GM23338 (cell line): ENCODE results near the gene P2RY8. TPM values are rescaled to one million over a fixed set of nuclear protein-coding genes. Genes with fewer than 3 reads are reported as not detected.

ENCODE experiments used
- ATAC-seq: fragments of 200-7000 bp; cut with Tn5 transposase; 3 replicates; pipeline ENCODE4 v1.9.1; 2020
- DNase-seq: peaks from one replicate; pipeline ENCODE4 v3.0.0-alpha.2; 2015; ENCODE audit warnings: low spot score
- H2AFZ ChIP-seq: fragments of 200-600 bp; sonication (generic); 2 replicates; pipeline ENCODE4 v1.8.0; 2016; ENCODE audit warnings: antibody characterized with exemption, mild to moderate bottlenecking, moderate library complexity
- H3F3A ChIP-seq: fragments of 200-600 bp; sonication (generic); replicated peaks from 2 replicates; pipeline ENCODE4 v1.8.0; 2017; ENCODE audit warnings: antibody characterized with exemption, mixed run types, low read depth
- H3K27ac ChIP-seq: fragments of 200-600 bp; sonication (generic); 2 replicates; pipeline ENCODE4 v1.6.1; 2016; ENCODE audit warnings: low read depth
- H3K27me3 ChIP-seq: fragments of 200-600 bp; sonication (generic); 2 replicates; pipeline ENCODE4 v1.8.0; 2016; ENCODE audit warnings: mild to moderate bottlenecking, mixed run types, moderate library complexity; ENCODE audit not compliant: insufficient read depth
- H3K36me3 ChIP-seq: fragments of 200-600 bp; sonication (generic); 2 replicates; pipeline ENCODE4 v1.8.0; 2016; ENCODE audit warnings: mild to moderate bottlenecking; ENCODE audit not compliant: insufficient read depth
- H3K4me1 ChIP-seq: fragments of 200-600 bp; sonication (generic); 2 replicates; pipeline ENCODE4 v1.8.0; 2016; ENCODE audit warnings: mild to moderate bottlenecking, moderate library complexity; ENCODE audit not compliant: insufficient read depth
- H3K4me2 ChIP-seq: fragments of 200-600 bp; sonication (generic); 2 replicates; pipeline ENCODE4 v1.7.1; 2017; ENCODE audit warnings: mixed run types
- H3K4me3 ChIP-seq: fragments of 200-600 bp; sonication (generic); 2 replicates; pipeline ENCODE4 v1.6.1; 2016; ENCODE audit warnings: mixed run types
- H3K79me2 ChIP-seq: fragments of 200-600 bp; sonication (generic); replicated peaks from 2 replicates; pipeline ENCODE4 v1.8.0; 2017; ENCODE audit warnings: mild to moderate bottlenecking; ENCODE audit not compliant: insufficient read depth
- H3K9me2 ChIP-seq: fragments of 200-600 bp; sonication (generic); 2 replicates; pipeline ENCODE4 v1.8.0; 2017; ENCODE audit not compliant: insufficient read depth
- H4K20me1 ChIP-seq: fragments of 200-600 bp; sonication (generic); replicated peaks from 2 replicates; pipeline ENCODE4 v1.8.0; 2017; ENCODE audit warnings: mild to moderate bottlenecking; ENCODE audit not compliant: insufficient read depth
- H3K27ac Mint-ChIP-seq: 2 replicates; pipeline ENCODE4 v1.8.0; 2020; ENCODE audit warnings: inconsistent platforms, mild to moderate bottlenecking, moderate library complexity, mixed read lengths
- H3K27me3 Mint-ChIP-seq: 3 replicates; pipeline ENCODE4 v1.8.0; 2022; ENCODE audit warnings: low read depth, mild to moderate bottlenecking, moderate library complexity, mixed read lengths, inconsistent platforms; ENCODE audit not compliant: insufficient read depth, poor library complexity
- H3K36me3 Mint-ChIP-seq: 3 replicates; pipeline ENCODE4 v1.8.0; 2021; ENCODE audit warnings: low read depth, mild to moderate bottlenecking, inconsistent platforms, moderate library complexity, mixed read lengths
- H3K4me1 Mint-ChIP-seq: 3 replicates; pipeline ENCODE4 v1.8.0; 2020; ENCODE audit warnings: mild to moderate bottlenecking, inconsistent platforms, mixed read lengths
- H3K4me3 Mint-ChIP-seq: 3 replicates; pipeline ENCODE4 v1.8.0; 2021; ENCODE audit warnings: moderate library complexity, mild to moderate bottlenecking, inconsistent platforms, mixed read lengths
- H3K9me3 Mint-ChIP-seq: 3 replicates; pipeline ENCODE4 v1.8.0; 2020; ENCODE audit warnings: moderate library complexity, mild to moderate bottlenecking, inconsistent platforms, mixed read lengths
- CREB1 ChIP-seq: fragments of 250-450 bp; sonication (Bioruptor Pico); IDR thresholded peaks from 2 replicates; pipeline ENCODE4 v1.5.0; 2020; ENCODE audit warnings: low read depth, mild to moderate bottlenecking, moderate library complexity
- CTCF ChIP-seq, 2 experiments: fragments of 200-600 bp in 1 of 2; sonication (generic) in 1 of 2; conservative IDR thresholded peaks; 2 replicates each; pipeline versions ENCODE4 v1.5.1 to v1.6.1; 2016 to 2017; ENCODE audit warnings: antibody characterized with exemption in 2 of 2, low read depth in 2 of 2, mild to moderate bottlenecking in 2 of 2, moderate library complexity in 1 of 2
- EZH2 ChIP-seq: fragments of 200-600 bp; sonication (generic); IDR thresholded peaks from one replicate; pipeline ENCODE4 v1.8.0; 2017; ENCODE audit warnings: antibody characterized with exemption, mild to moderate bottlenecking, low read depth; ENCODE audit not compliant: unreplicated experiment
- EZH2phosphoT487 ChIP-seq: fragments of 200-600 bp; sonication (generic); IDR thresholded peaks from one replicate; pipeline ENCODE4 v1.8.1; 2018; ENCODE audit warnings: antibody characterized with exemption; ENCODE audit not compliant: unreplicated experiment
- JUNB ChIP-seq: IDR thresholded peaks from one replicate; pipeline ENCODE4 v1.6.1; 2016; ENCODE audit warnings: antibody characterized with exemption; ENCODE audit not compliant: unreplicated experiment
- NANOG ChIP-seq: IDR thresholded peaks from 2 replicates; pipeline ENCODE4 v1.6.1; 2016; ENCODE audit warnings: antibody characterized with exemption, borderline replicate concordance
- POLR2AphosphoS5 ChIP-seq: IDR thresholded peaks from 2 replicates; pipeline ENCODE4 v1.6.1; 2016; ENCODE audit warnings: antibody characterized with exemption, low read depth
- STAT1 ChIP-seq: IDR thresholded peaks from one replicate; pipeline ENCODE4 v1.6.1; 2016; ENCODE audit warnings: antibody characterized with exemption; ENCODE audit not compliant: unreplicated experiment
- ZNF114 ChIP-seq: fragments of 250-450 bp; sonication (Bioruptor Pico); IDR thresholded peaks from 2 replicates; pipeline ENCODE4 v1.5.0; 2020; ENCODE audit warnings: mild to moderate bottlenecking, moderate library complexity
- polyA plus RNA-seq: library from polyadenylated mRNA; unstranded; fragments of >200 nt; fragmentation: Nextera tagmentation; extraction: Ambion mirVana; gene quantifications from 2 replicates; pipeline ENCODE4 v1.2.1, GENCODE V29; 2016
- total RNA-seq: library from RNA; depleted of rRNA; stranded (reverse); fragments of >200 nt; shearing (Covaris generic); gene quantifications from 2 replicates; pipeline ENCODE4 v1.2.3, GENCODE V29; 2014

The P2RY8 gene
- total and polyA plus RNA-seq, 2 experiments from 2014 or later: 0.24 TPM; not detected in 1

- TF ChIP-seq CREB1 (no peak), ZNF114 (CRISPR knock-in tag) (no peak), JUNB (no peak), EZH2 (no peak)
- Mint-ChIP-seq H3K4me3 (no peak overlapping the region), H3K4me1 (no peaks in the 10 kb centered on the region), H3K36me3 (peaks cover 3% of the 10 kb centered on the region; the same call in 2 of the 3 replicates), H3K27ac (no peak overlapping the region), H3K9me3 (peaks cover 66% of the 10 kb centered on the region), H3K27me3 (peaks cover 2% of the 10 kb centered on the region)
- Histone ChIP-seq H3K4me2 (no peak overlapping the region), H2AFZ (no peak overlapping the region), H3K4me3 (no peak overlapping the region), H4K20me1 (no peaks in the 10 kb centered on the region), H3K9me2 (no peaks in the 10 kb centered on the region), H3K4me1 (no peaks in the 10 kb centered on the region), H3F3A (no peaks in the 10 kb centered on the region), H3K27ac (no peak overlapping the region), H3K27me3 (no peaks in the 10 kb centered on the region), H3K36me3 (no peaks in the 10 kb centered on the region), H3K79me2 (no peaks in the 10 kb centered on the region)
- no peak for ATAC-seq
- no peak for DNase-seq
Measured at GRCh38 chrX:1500701-1501624, 36.0 kb downstream of the P2RY8 start.

GRCh38 chrX:1496076-1496475 lies 40.9 kb downstream of the P2RY8 start:
- ATAC-seq (no peak), DNase-seq (no peak)
- Histone ChIP-seq H2AFZ (peak overlapping the region; percentile 56; the same call in 1 of the 2 replicates), H3K27ac (no peak overlapping the region), H3K27me3 (no peaks in the 10 kb centered on the region), H4K20me1 (no peaks in the 10 kb centered on the region), H3F3A (peaks cover 17% of the 10 kb centered on the region), H3K4me2 (no peak overlapping the region), H3K4me1 (peaks cover 8% of the 10 kb centered on the region; the same call in 1 of the 2 replicates), H3K9me2 (no peaks in the 10 kb centered on the region), H3K79me2 (no peaks in the 10 kb centered on the region), H3K36me3 (no peaks in the 10 kb centered on the region), H3K4me3 (no peak overlapping the region)
- Mint-ChIP-seq H3K36me3 (peaks cover 13% of the 10 kb centered on the region), H3K27me3 (peaks cover 15% of the 10 kb centered on the region), H3K4me3 (no peak overlapping the region), H3K27ac (no peak overlapping the region), H3K4me1 (0 out of 3 replicates have a peak, but pooled peaks cover 3% of the 10 kb centered on the region), H3K9me3 (peaks cover 61% of the 10 kb centered on the region)
- TF ChIP-seq STAT1 (no peak), JUNB (no peak), EZH2phosphoT487 (no peak), NANOG (no peak), ZNF114 (CRISPR knock-in tag) (no peak), CTCF (conservative IDR thresholded peaks at IDR 0.05; ENCODE audit: low read depth in 2 of 2) (no peak), POLR2AphosphoS5 (no peak)
